GM18507 (cell line): ENCODE results near the gene GALNT5.

Source experiments
- DNase-seq: peaks from one replicate; pipeline ENCODE4 v3.0.0; 2011; ENCODE audit warnings: low read depth; ENCODE audit not compliant: insufficient read length; ENCODE audit errors: extremely low spot score
- FAIRE-seq: peaks from 2 replicates; lab custom pipeline; 2011; peaks lifted over from hg19 to GRCh38; lab: Jason Lieb, UNC

Gene GALNT5

DNA sequence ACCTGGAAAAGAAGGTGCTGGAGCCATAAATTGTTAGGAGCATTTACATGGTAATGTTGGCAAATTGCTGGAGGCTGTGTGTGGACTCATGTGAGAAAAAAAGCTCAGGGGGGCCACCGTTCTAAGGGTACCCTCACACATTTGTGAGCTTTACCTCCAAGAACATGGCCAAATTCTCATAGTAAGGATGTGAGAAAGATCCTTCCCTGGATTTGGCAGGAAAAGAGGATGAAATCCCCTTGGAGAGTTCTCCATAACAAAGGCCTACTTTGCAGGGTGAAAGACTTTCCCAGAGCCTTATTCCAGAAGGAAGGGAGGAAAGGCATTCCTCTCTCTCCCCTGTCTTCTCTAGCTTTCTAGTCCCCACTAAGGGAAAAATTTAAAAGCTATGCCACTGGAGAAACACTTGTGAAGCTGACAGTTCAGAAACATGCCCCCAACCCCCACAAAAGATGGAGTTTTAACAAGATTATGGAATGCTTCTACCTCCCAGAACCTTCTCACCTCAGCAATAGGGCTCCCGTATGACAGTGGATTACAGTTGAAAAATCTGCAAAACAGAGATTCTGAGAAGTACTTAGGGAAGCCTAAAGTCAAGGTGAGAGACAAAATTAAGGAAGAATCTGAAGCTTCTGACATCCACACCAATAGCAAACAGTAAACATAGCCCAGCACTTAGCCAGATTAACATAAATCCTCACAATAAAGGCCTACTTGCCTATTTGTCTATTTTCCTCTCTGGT lies 88.3 kb downstream of the GALNT5 start:
- FAIRE-seq (no peak), DNase-seq (no peak)

DNA sequence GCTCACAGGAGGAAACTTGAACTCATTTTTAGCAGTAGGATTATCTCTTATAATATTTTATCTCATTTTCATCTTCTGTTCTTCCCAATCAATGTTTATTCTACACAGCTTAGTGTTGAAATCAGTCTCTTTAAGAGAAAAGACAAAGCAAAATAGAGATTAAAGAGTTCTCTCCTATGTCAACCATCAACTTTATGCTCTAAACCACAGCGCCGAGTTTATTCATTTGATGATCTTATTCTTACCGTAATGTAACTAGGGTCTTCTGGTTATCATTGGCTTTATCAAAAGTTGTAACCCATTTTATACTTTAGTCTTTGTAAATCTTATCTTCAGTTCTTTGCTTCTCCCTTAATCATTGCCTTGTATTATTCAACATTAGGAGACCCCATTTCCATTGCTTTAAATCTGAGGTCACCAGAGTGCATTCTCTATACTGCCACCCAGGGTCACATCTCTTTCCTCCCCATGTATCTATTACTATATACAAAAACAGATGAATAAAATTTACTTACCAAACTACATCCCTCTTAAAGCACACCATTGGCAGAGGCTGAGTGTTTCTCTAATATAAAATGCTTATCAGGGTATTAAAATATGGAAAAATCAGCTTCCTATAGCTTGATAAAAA lies 90.9 kb downstream of the GALNT5 start:
- no peak for FAIRE-seq
- no peak for DNase-seq

DNA sequence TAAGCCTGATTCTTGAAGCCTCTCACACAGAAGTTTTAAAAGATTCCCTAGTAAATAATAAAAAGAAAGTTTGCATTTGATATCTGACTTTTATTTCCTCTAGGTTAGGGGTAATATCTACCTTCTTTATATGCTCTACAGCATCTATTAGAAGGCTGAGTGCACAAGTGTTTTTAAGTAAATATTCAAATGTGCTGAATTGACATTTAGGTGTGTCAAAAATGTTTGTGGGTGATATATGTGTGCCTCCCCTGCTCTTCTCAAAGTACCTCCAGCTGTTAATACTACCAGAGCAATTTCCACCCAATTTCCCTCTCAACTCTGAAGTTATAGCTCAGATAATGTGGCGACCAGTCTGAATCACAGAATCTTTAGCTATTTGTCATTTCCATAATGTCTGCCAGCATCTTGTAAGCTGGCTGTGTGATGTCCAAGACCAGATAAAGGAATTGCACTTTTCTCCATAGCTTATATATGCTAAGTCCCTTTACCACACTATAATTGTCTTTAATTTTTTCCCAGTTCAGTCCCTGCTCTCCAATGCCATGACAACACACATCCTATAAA lies 92.5 kb downstream of the GALNT5 start:
- DNase-seq (no peak), FAIRE-seq (no peak)

DNA sequence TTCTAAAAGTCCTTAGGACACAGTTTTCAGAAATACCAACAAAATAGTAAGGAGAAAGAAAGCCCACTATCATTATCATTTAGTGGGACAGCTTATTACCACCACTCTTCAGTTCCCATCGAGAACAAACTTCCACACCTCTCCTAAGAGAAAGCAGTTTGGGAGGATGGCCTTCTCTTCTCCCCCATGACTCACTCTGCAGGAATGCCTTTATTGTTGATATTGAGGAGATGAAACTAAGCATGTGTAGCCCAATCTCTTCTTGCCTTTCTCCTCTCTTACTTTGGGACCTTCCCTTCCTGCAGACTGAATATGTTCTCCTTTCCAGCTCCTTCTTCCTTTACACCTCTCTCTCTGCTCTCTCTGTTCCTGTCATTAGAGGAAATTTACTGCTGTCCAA lies 98.1 kb downstream of the GALNT5 start:
- DNase-seq (no peak), FAIRE-seq (no peak)

DNA sequence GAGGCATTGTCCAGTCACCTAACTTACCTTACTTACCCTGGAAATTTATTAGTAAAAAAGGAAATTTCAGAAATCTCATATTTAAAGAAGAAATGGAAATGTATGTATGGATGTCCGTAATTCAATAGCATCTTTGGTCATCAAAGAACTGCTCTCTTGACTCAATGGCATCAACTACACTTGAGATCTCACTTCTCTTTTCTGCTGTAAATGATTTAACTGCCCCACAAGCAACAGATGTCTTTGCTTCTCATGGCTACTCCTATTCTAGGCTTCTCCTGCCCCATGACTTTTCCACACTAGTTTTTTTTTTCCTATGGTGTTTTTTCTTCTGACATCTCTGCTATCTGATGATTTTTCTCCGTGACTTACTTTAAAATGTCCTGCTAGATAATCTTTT lies 102.1 kb downstream of the GALNT5 start:
- FAIRE-seq, result peak; percentile 77
- DNase-seq, result no peak

DNA sequence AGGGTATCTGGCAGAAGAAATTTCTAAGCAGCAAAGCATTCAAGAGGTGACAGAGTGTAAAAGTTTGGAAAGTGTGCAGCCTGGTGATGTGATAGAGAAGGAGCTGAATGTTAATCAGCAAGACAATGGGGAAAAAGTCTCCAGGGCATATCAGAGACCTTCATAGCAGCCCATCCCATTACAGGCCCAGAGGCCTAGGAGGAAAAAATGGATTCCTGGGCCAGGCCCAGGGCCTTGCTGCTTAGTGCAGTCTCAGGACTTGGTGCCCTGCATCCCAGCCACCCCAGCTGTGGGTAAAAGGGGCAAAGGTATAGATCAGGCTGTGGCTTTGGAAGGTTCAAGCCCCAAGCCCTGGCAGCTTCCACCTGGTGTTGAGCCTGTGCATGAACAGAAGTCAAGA lies 104.0 kb downstream of the GALNT5 start:
- DNase-seq (no peak), FAIRE-seq (no peak)

DNA sequence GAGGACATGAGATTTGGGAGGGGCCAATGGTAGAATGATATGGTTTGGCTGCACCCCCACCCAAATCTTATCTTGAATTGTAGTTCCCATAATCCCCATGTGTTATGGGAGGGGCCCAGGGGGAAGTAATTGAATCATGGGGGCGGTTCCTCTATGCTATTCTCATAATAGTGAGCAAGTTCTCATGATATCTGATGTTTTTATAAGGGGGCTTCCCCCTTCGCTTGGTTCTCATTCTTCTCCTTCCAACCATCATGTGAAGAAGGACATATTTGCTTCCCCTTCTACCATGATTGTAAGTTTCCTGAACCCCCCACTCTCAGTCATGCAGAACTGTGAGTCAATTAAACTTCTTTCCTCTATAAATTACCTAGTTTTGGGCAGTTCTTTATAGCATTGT lies 105.1 kb downstream of the GALNT5 start:
- FAIRE-seq, result no peak
- DNase-seq, result no peak

DNA sequence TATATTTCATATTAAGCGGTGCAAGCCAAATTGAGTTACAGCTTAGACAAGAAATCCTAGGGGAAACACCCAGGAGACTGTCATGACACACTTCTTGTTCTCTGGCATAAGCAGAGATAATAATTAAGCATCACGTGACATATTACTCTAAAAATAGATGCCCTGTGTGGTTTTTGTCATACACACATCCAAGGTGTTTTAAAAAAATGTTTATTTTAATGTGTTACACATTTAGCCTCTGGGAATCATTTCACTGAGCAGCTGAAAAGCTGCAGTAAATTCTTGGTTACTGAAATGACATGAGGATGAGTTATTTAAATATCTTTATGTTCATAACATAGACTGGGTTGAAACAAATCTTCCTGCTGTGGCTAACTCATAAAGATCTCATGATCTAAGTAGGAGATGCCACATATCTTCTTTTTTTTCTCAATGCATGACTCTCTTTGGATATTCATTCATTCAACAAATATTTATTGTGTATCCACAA lies 106.2 kb downstream of the GALNT5 start:
- FAIRE-seq, result no peak
- DNase-seq, result no peak
